Measurements from ENCODE around the gene IRAK1.

IRAK1 gene

GRCh38 chrX:154019633-154020528 lies at the start of gene IRAK1:
IRAK1 (minus strand) TSS chrX:154019902; CDS start chrX:154019812, 90 bp downstream.
- Histone ChIP-seq H3K27me3 (ENCODE audit: control insufficient read depth, low read length) (peaks cover 3% of the 10 kb centered on the region; the same call in 1 of the 2 replicates), H3F3A (ENCODE audit: control insufficient read depth, insufficient read depth) (no peaks in the 10 kb centered on the region), H3K9me2 (replicated peaks; ENCODE audit: control insufficient read depth, low read length) (no peaks in the 10 kb centered on the region), H3K4me1 (ENCODE audit: control insufficient read depth, low read length) (peaks cover 16% of the 10 kb centered on the region), H3K4me2 (ENCODE audit: low read length) (peak within 1 kb of the TSS; percentile 82), H3K27ac (ENCODE audit: low read depth, low read length) (peak within 1 kb of the TSS; percentile 61), H3K36me3 (ENCODE audit: control insufficient read depth, low read length) (peaks cover 34% of the 10 kb centered on the region), H3K4me3 (ENCODE audit: low read length) (peak within 1 kb of the TSS; percentile 89), H4K20me1 (ENCODE audit: control insufficient read depth, insufficient read depth, low read depth, low read length) (no peaks in the 10 kb centered on the region), H3K9me3 (ENCODE audit: control insufficient read depth, insufficient read depth, low read length) (no peaks in the 10 kb centered on the region), H3K79me2 (ENCODE audit: control insufficient read depth, low read length) (peaks cover 37% of the 10 kb centered on the region)
- TF ChIP-seq EZH2phosphoT487 (IDR thresholded peaks at IDR 0.05; ENCODE audit: borderline replicate concordance, low read length), result no peak
- TF ChIP-seq, protein P1, sequence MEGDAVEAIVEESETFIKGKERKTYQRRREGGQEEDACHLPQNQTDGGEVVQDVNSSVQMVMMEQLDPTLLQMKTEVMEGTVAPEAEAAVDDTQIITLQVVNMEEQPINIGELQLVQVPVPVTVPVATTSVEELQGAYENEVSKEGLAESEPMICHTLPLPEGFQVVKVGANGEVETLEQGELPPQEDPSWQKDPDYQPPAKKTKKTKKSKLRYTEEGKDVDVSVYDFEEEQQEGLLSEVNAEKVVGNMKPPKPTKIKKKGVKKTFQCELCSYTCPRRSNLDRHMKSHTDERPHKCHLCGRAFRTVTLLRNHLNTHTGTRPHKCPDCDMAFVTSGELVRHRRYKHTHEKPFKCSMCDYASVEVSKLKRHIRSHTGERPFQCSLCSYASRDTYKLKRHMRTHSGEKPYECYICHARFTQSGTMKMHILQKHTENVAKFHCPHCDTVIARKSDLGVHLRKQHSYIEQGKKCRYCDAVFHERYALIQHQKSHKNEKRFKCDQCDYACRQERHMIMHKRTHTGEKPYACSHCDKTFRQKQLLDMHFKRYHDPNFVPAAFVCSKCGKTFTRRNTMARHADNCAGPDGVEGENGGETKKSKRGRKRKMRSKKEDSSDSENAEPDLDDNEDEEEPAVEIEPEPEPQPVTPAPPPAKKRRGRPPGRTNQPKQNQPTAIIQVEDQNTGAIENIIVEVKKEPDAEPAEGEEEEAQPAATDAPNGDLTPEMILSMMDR (IDR thresholded peaks at IDR 0.05; ENCODE audit: low read depth, low read length, poor library complexity, severe bottlenecking), result no peak

- Histone ChIP-seq H4K20me1 (ENCODE audit: control insufficient read depth, insufficient read depth, low read depth, low read length) (no peaks in the 10 kb centered on the region), H3K9me3 (ENCODE audit: control insufficient read depth, insufficient read depth, low read length) (no peaks in the 10 kb centered on the region), H3K4me2 (ENCODE audit: low read length) (no peak overlapping the region), H3K27me3 (ENCODE audit: control insufficient read depth, low read length) (no peaks in the 10 kb centered on the region), H3K36me3 (ENCODE audit: control insufficient read depth, low read length) (no peaks in the 10 kb centered on the region; the same call in 1 of the 2 replicates), H3K4me1 (ENCODE audit: control insufficient read depth, low read length) (peaks cover 11% of the 10 kb centered on the region), H3F3A (ENCODE audit: control insufficient read depth, insufficient read depth) (no peaks in the 10 kb centered on the region), H3K4me3 (ENCODE audit: low read length) (no peak overlapping the region), H3K79me2 (ENCODE audit: control insufficient read depth, low read length) (peaks cover 91% of the 10 kb centered on the region), H3K27ac (ENCODE audit: low read depth, low read length) (no peak overlapping the region), H3K9me2 (replicated peaks; ENCODE audit: control insufficient read depth, low read length) (no peaks in the 10 kb centered on the region)
- TF ChIP-seq, protein P1 (IDR thresholded peaks at IDR 0.05; ENCODE audit: low read depth, low read length, poor library complexity, severe bottlenecking), result no peak
- TF ChIP-seq EZH2phosphoT487 (IDR thresholded peaks at IDR 0.05; ENCODE audit: borderline replicate concordance, low read length), result no peak
Measured at GRCh38 chrX:154068560-154068959, 48.9 kb upstream of the IRAK1 start.

DNA sequence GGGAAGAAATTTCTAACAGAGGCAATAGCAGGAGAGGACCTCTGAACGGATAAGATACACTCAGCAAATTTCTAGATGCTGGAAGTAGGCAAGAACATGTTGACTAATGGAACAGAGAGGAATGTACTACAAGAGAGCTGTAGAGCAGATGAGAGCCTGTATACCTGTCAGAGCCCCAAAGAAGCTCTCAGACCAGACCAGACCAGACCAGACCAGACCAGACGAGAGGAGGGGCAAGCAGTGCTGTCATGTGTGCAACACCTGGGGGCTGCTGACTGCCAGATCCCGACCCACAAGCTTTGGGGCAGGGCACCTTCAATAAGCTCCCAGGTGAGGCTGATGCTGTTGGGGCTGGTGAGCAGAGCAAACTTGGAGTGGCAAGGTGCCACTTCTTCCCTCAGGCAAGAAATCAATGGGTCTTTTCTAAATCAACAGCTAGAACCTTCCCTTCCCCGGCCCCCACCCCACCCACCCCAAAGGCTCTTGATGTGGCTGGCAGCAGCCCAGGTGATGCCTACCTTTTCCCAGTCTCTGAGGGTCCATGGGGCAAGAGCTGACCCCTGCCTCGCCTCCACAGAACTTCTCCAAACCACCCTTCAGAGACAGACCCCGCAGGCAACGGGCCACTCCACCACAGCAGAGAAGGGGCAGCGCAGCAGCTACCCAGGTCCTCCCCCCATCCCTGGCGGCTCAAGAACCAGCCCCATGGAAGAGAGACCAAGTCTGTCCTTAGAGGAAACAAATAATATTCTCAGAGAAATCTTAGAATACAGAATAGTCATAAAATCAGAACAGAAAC lies 45.1 kb upstream of the IRAK1 start:
- H3K36me3 ChIP-seq (ENCODE audit: control insufficient read depth, low read length), result peaks cover under 1% of the 10 kb centered on the region
- H4K20me1 ChIP-seq (ENCODE audit: control insufficient read depth, insufficient read depth, low read depth, low read length), result no peaks in the 10 kb centered on the region
- no peak for TF ChIP-seq EZH2phosphoT487 (IDR thresholded peaks at IDR 0.05; ENCODE audit: borderline replicate concordance, low read length)
- TF ChIP-seq, protein P1 (IDR thresholded peaks at IDR 0.05; ENCODE audit: low read depth, low read length, poor library complexity, severe bottlenecking), result no peak
- peaks cover 88% of the 10 kb centered on the region for H3K79me2 ChIP-seq (ENCODE audit: control insufficient read depth, low read length)
- no peaks in the 10 kb centered on the region for H3K9me3 ChIP-seq (ENCODE audit: control insufficient read depth, insufficient read depth, low read length)
- no peak overlapping the region for H3K4me2 ChIP-seq (ENCODE audit: low read length)
- no peaks in the 10 kb centered on the region for H3F3A ChIP-seq (ENCODE audit: control insufficient read depth, insufficient read depth)
- no peak overlapping the region for H3K27ac ChIP-seq (ENCODE audit: low read depth, low read length)
- no peaks in the 10 kb centered on the region for H3K9me2 ChIP-seq (replicated peaks; ENCODE audit: control insufficient read depth, low read length)
- H3K4me1 ChIP-seq (ENCODE audit: control insufficient read depth, low read length), result peaks cover 11% of the 10 kb centered on the region
- no peak overlapping the region for H3K4me3 ChIP-seq (ENCODE audit: low read length)
- no peaks in the 10 kb centered on the region for H3K27me3 ChIP-seq (ENCODE audit: control insufficient read depth, low read length)

Measured in DOHH2 (cell line).